Activated CD8-positive, alpha-beta T cell treated with anti-CD3 and anti-CD28 coated beads for 36 hours (primary cell): ENCODE measurements around the gene CLDN2. TPM values are rescaled to one million over a fixed set of nuclear protein-coding genes. Genes with fewer than 3 reads are reported as not detected.

Experiments
- ATAC-seq: fragments of 200-7000 bp; cut with Tn5 transposase; one replicate; pipeline ENCODE4 v1.10.0; 2021; ENCODE audit warnings: mild to moderate bottlenecking, moderate library complexity
- CTCF ChIA-PET: fragments of 350-600 bp; sonication (Branson Sonifier 250); formaldehyde crosslinking; loops from one replicate; lab custom pipeline; 2021; ENCODE audit warnings: antibody characterized with exemption; lab: Charles Lee
- POLR2A ChIA-PET: fragments of 350-600 bp; sonication (Branson Sonifier 250); formaldehyde crosslinking; loops from one replicate; lab custom pipeline; 2021; ENCODE audit warnings: antibody characterized with exemption; lab: Charles Lee
- DNase-seq: peaks from one replicate; pipeline ENCODE4 v3.0.0-alpha.2; 2020
- H3K27ac Mint-ChIP-seq: one replicate; pipeline ENCODE4 v1.8.0; 2021; ENCODE audit warnings: mild to moderate bottlenecking, mixed read lengths
- H3K27me3 Mint-ChIP-seq: one replicate; pipeline ENCODE4 v1.8.0; 2021; ENCODE audit warnings: mixed read lengths
- H3K36me3 Mint-ChIP-seq: one replicate; pipeline ENCODE4 v1.8.0; 2021; ENCODE audit warnings: low read depth, mixed read lengths
- H3K4me1 Mint-ChIP-seq: one replicate; pipeline ENCODE4 v1.8.0; 2021; ENCODE audit warnings: low read depth, mixed read lengths
- H3K4me3 Mint-ChIP-seq: one replicate; pipeline ENCODE4 v1.8.0; 2021; ENCODE audit warnings: mild to moderate bottlenecking, moderate library complexity, mixed read lengths
- H3K9me3 Mint-ChIP-seq: one replicate; pipeline ENCODE4 v1.8.0; 2021; ENCODE audit warnings: mixed read lengths
- intact Hi-C: fragments of 100-400 bp; cut with micrococcal nuclease; formaldehyde crosslinking; loops from one replicate; pipeline ENCODE4 v1.10.0; 2022
- total RNA-seq, 2 experiments: library from RNA; stranded (reverse); gene quantifications; one replicate each; pipeline ENCODE4 v1.2.3, GENCODE V29; 2021
- TF ChIP-seq, protein P1 (sequence below): fragments of 200-600 bp; IDR thresholded peaks from one replicate; pipeline ENCODE4 v1.8.0; 2022; ENCODE audit warnings: antibody characterized with exemption, mild to moderate bottlenecking

The CLDN2 gene
- total RNA-seq, 2 experiments from 2014 or later, result not detected

DNA sequence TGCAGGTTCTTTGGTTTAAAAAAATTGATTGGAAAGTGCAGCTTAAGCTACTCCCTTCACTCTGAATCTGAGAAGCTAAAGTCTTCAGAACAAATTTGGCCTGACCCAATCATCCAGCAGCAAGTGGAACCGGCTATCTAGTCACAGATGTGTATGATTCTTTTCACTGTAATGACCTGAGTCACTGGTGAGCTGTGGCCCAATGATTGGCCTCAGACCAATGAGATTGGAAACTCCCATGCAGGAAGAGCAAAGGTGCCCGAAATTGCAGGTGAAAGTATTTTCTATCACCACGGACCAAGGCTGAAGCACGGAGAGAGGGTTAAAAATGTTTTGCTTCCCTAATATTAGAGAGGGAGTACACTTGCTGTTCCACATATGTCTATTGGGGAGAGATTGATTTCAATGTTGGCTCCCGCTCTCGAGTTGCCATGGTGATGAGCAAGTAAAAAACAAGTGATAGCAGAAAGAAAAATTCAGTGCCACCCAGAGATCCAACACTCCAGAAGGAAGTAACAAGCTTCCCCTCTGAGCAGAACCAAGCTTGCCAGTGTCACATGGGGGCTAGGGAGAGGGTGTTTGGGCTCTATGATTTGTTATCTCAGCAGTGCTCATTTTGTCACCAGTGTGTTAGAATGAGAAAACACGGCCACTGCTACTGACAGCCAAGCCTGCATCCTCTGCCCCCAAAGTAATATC is 28.3 kb upstream of the CLDN2 start:
- ChIA-PET POLR2A (no interaction called here), CTCF (interaction anchor here (1.1 kb wide), 1 partner anchor 60 kb away, joined by 3 read pairs; no protein-coding TSS in a partner anchor)
- DNase-seq (no peak), ATAC-seq (no peak)
- peaks cover 4% of the 10 kb centered on the region for H3K27me3 Mint-ChIP-seq
- TF ChIP-seq, protein P1, sequence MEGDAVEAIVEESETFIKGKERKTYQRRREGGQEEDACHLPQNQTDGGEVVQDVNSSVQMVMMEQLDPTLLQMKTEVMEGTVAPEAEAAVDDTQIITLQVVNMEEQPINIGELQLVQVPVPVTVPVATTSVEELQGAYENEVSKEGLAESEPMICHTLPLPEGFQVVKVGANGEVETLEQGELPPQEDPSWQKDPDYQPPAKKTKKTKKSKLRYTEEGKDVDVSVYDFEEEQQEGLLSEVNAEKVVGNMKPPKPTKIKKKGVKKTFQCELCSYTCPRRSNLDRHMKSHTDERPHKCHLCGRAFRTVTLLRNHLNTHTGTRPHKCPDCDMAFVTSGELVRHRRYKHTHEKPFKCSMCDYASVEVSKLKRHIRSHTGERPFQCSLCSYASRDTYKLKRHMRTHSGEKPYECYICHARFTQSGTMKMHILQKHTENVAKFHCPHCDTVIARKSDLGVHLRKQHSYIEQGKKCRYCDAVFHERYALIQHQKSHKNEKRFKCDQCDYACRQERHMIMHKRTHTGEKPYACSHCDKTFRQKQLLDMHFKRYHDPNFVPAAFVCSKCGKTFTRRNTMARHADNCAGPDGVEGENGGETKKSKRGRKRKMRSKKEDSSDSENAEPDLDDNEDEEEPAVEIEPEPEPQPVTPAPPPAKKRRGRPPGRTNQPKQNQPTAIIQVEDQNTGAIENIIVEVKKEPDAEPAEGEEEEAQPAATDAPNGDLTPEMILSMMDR, result no peak
- H3K27ac Mint-ChIP-seq, result no peak overlapping the region
- no peaks in the 10 kb centered on the region for H3K36me3 Mint-ChIP-seq
- H3K4me3 Mint-ChIP-seq, result no peak overlapping the region
- H3K4me1 Mint-ChIP-seq, result no peaks in the 10 kb centered on the region
- intact Hi-C loops, result loop anchor here (10.0 kb wide), 1 partner anchor 533 kb away; no protein-coding TSS in a partner anchor
- no peaks in the 10 kb centered on the region for H3K9me3 Mint-ChIP-seq

DNA sequence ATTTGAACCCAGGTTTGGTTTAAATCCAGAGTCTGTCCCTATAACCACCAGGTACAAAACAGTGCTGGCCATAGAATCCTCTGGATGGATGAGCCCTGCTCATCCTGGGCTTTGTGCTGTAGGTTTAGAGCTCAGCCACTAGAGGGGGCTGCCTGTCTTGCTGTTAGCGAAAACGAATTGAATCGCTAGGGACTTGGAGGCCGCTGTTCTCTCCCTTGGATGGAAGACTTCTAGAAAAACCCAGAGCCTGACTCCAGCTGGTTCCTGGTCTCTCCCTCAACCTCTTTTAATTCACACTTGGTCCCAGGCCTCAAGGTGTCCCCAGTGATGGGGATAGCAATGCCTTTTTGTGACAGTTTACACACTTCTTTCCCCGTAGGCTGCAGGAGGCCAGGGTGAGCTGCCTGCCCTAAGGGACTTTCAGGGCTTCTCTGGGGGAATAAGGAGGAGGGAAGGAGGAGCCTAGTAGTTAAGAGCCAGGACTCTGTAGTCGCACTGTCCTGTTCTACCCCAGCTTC is 25.8 kb upstream of the CLDN2 start:
- ATAC-seq, result peak; percentile 78

DNA sequence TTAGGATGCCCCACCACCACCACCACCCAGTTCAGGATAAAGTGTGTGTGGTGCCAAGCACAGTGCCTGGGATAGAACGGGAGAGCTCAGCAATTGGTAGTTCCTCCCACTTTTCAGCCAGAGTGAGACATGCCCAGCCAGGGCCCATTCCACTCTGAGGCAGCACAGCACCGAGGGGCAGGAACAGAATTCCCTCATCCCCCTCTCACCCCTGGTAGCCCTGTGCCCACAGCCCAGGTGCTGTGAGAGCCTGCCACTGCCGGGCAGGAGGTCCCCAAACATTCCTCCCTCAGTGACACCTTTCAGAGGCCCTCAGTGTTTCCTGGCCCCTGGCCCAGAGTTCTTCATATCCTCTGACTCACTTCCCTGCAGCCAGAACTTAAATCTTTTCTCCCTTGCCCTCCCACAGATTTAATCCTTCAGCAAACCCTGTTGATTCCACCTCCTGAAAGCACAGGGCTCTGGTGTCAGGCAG is 25.2 kb upstream of the CLDN2 start:
- no peak overlapping the region for H3K4me3 Mint-ChIP-seq
- H3K36me3 Mint-ChIP-seq, result no peaks in the 10 kb centered on the region
- no peaks in the 10 kb centered on the region for H3K4me1 Mint-ChIP-seq
- no peak overlapping the region for H3K27ac Mint-ChIP-seq
- DNase-seq (no peak), ATAC-seq (no peak)
- intact Hi-C loops, result loop anchor here (5.0 to 10.0 kb wide), 2 partner anchors 57 to 530 kb away; no protein-coding TSS in a partner anchor
- H3K9me3 Mint-ChIP-seq, result no peaks in the 10 kb centered on the region
- TF ChIP-seq, protein P1, result no peak
- CTCF ChIA-PET, result interaction anchor here (1.0 to 2.2 kb wide), 8 partner anchors 10 to 533 kb away, joined by 4 to 22 read pairs (median 4); partner anchors contain the start of gene RIPPLY1
- POLR2A ChIA-PET, result no interaction called here
- peaks cover 3% of the 10 kb centered on the region for H3K27me3 Mint-ChIP-seq

More for the DNA sequence above, 25.8 kb upstream of the CLDN2 start:
- CTCF ChIA-PET, result interaction anchor here (0.8 to 2.2 kb wide), 10 partner anchors 10 to 534 kb away, joined by 3 to 22 read pairs (median 4); partner anchors contain the start of gene RIPPLY1
- peaks cover 3% of the 10 kb centered on the region for H3K27me3 Mint-ChIP-seq
- H3K27ac Mint-ChIP-seq, result no peak overlapping the region
- TF ChIP-seq, protein P1, result peak; percentile 59
- peak; percentile 44 for DNase-seq
- no peak overlapping the region for H3K4me3 Mint-ChIP-seq
- H3K36me3 Mint-ChIP-seq, result no peaks in the 10 kb centered on the region
- intact Hi-C loops, result loop anchor here (10.0 kb wide), 1 partner anchor 530 kb away; no protein-coding TSS in a partner anchor
- no peaks in the 10 kb centered on the region for H3K9me3 Mint-ChIP-seq
- POLR2A ChIA-PET, result no interaction called here
- H3K4me1 Mint-ChIP-seq, result no peaks in the 10 kb centered on the region

DNA sequence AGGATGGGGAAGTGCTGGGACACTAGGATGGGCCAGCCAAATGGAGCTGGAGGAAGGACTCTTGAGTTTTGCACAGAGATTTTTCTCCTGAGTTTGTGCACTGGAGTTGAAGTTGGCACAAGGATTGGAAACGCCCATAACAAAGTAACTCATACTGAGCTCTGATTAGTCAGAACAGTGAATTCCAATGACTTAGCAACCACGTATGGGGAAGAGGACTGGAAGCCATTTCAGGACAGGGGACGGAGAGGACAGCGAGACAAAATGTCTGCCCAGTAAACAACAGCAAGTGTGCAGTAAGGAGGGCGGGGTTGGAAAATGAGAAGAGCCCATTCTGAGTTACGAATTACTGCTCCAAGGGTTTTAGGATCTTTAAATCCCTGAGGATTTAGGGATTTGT is 22.9 kb upstream of the CLDN2 start:
- ChIA-PET POLR2A (interaction anchor here (0.7 kb wide), 1 partner anchor 431 kb away, joined by 3 read pairs; no protein-coding TSS in a partner anchor), CTCF (interaction anchor here (0.9 to 1.9 kb wide), 2 partner anchors 25 to 122 kb away, joined by 3 to 7 read pairs; no protein-coding TSS in a partner anchor)

More for the DNA sequence above, 22.9 kb upstream of the CLDN2 start:
- no peaks in the 10 kb centered on the region for H3K27me3 Mint-ChIP-seq
- no peak overlapping the region for H3K4me3 Mint-ChIP-seq
- TF ChIP-seq, protein P1, result no peak
- H3K9me3 Mint-ChIP-seq, result no peaks in the 10 kb centered on the region
- no peaks in the 10 kb centered on the region for H3K4me1 Mint-ChIP-seq
- no peaks in the 10 kb centered on the region for H3K36me3 Mint-ChIP-seq
- intact Hi-C loops, result loop anchor here (5.0 to 10.0 kb wide), 2 partner anchors 55 to 528 kb away; no protein-coding TSS in a partner anchor
- DNase-seq, result no peak
- H3K27ac Mint-ChIP-seq, result no peak overlapping the region
- ATAC-seq, result no peak
